H1 (cell line): ENCODE measurements around the gene GTPBP1. TPM values are rescaled to one million over a fixed set of nuclear protein-coding genes. Genes with fewer than 3 reads are reported as not detected.

Experiments
- CTCF ChIA-PET: fragments of 300-600 bp; sonication (Branson Sonifier 250); formaldehyde crosslinking; loops from one replicate; lab custom pipeline; 2021; ENCODE audit not compliant: partially characterized antibody; lab: Charles Lee
- POLR2A ChIA-PET: fragments of 300-600 bp; sonication (Branson Sonifier 250); formaldehyde crosslinking; loops from one replicate; lab custom pipeline; 2021; ENCODE audit warnings: inconsistent platforms; ENCODE audit not compliant: partially characterized antibody; lab: Charles Lee
- DNase-seq, 2 experiments: peaks; one replicate each; pipeline versions ENCODE4 v3.0.0 to v3.0.0-alpha.2; 2010 to 2022; ENCODE audit warnings: low spot score in 2 of 2, low read depth in 1 of 2, mixed read lengths in 1 of 2
- FAIRE-seq: peaks from 2 replicates; lab custom pipeline; 2011; peaks lifted over from hg19 to GRCh38; lab: Jason Lieb, UNC
- H2AFZ ChIP-seq: 2 replicates; pipeline ENCODE4 v1.8.1; 2012; ENCODE audit warnings: low read length, inconsistent platforms
- H2AK5ac ChIP-seq: 2 replicates; pipeline ENCODE4 v1.6.1; 2013; ENCODE audit warnings: low read depth, low read length
- H2BK120ac ChIP-seq: replicated peaks from 2 replicates; pipeline ENCODE3; 2013; ENCODE audit warnings: low read depth, low read length, inconsistent platforms
- H2BK12ac ChIP-seq: 2 replicates; pipeline ENCODE4 v1.6.1; 2013; ENCODE audit warnings: low read depth, low read length
- H2BK15ac ChIP-seq: 2 replicates; pipeline ENCODE4 v1.6.1; 2013; ENCODE audit warnings: low read length
- H2BK20ac ChIP-seq: 2 replicates; pipeline ENCODE4 v1.6.1; 2013; ENCODE audit warnings: low read length
- H2BK5ac ChIP-seq: 2 replicates; pipeline ENCODE4 v1.6.1; 2013; ENCODE audit warnings: low read depth, low read length
- H3K14ac ChIP-seq: 2 replicates; pipeline ENCODE4 v1.6.1; 2013; ENCODE audit warnings: inconsistent platforms; ENCODE audit not compliant: insufficient read length
- H3K18ac ChIP-seq: 2 replicates; pipeline ENCODE4 v1.6.1; 2013; ENCODE audit warnings: low read length; ENCODE audit errors: extremely low read depth
- H3K23ac ChIP-seq: 2 replicates; pipeline ENCODE4 v1.6.1; 2013; ENCODE audit warnings: inconsistent platforms; ENCODE audit not compliant: insufficient read length
- H3K23me2 ChIP-seq: 2 replicates; pipeline ENCODE4 v1.6.1; 2013; ENCODE audit warnings: low read depth, low read length
- H3K27ac ChIP-seq: 2 replicates; pipeline ENCODE4 v1.6.1; 2011; ENCODE audit warnings: low read depth, low read length, inconsistent platforms
- H3K27me3 ChIP-seq, 4 experiments: replicated peaks in 1 of 4; 1 replicate in 1 of 4; 2 replicates in 3 of 4; pipeline versions ENCODE4 v1.6.1 to v1.8.1; 2011 to 2013; ENCODE audit warnings: low read length in 3 of 4, mild to moderate bottlenecking in 3 of 4, inconsistent platforms in 2 of 4, mixed read lengths in 2 of 4, moderate library complexity in 1 of 4; ENCODE audit not compliant: control insufficient read depth in 3 of 4, insufficient read depth in 3 of 4; ENCODE audit errors: extremely low read depth in 1 of 4
- H3K36me3 ChIP-seq, 4 experiments: 2 replicates each; pipeline versions ENCODE4 v1.6.1 to v1.8.1; 2011 to 2013; ENCODE audit warnings: mild to moderate bottlenecking in 4 of 4, low read length in 3 of 4, moderate library complexity in 2 of 4, control low read depth in 1 of 4, inconsistent platforms in 1 of 4; ENCODE audit not compliant: insufficient read depth in 4 of 4, control insufficient read depth in 2 of 4
- H3K4ac ChIP-seq: replicated peaks from 2 replicates; pipeline ENCODE3; 2013; ENCODE audit warnings: low read length, low read depth, mixed read lengths, inconsistent platforms; ENCODE audit not compliant: insufficient read length
- H3K4me1 ChIP-seq, 4 experiments: replicated peaks in 1 of 4; 1 replicate in 1 of 4; 2 replicates in 3 of 4; pipeline versions ENCODE4 v1.6.1 to v1.8.1; 2011 to 2013; ENCODE audit warnings: low read length in 3 of 4, inconsistent platforms in 2 of 4, mixed read lengths in 1 of 4; ENCODE audit not compliant: insufficient read depth in 4 of 4, control insufficient read depth in 3 of 4
- H3K4me2 ChIP-seq, 2 experiments: 2 replicates each; pipeline versions ENCODE4 v1.6.1 to v1.8.1; 2011 to 2013; ENCODE audit warnings: low read depth in 2 of 2, low read length in 2 of 2, control low read depth in 1 of 2, inconsistent platforms in 1 of 2, mild to moderate bottlenecking in 1 of 2; ENCODE audit not compliant: insufficient read depth in 1 of 2
- H3K4me3 ChIP-seq, 4 experiments: fragments of 200-600, 300-600 bp in 1 of 4; sonication (generic), shearing (Covaris generic), sonication (Bioruptor Twin) in 1 of 4; 2 replicates each; pipeline versions ENCODE4 v1.5.1 to v1.8.1; 2011 to 2016; ENCODE audit warnings: low read length in 4 of 4, low read depth in 3 of 4, control low read depth in 2 of 4, inconsistent platforms in 2 of 4, mild to moderate bottlenecking in 2 of 4, mixed read lengths in 1 of 4, moderate library complexity in 1 of 4; ENCODE audit not compliant: insufficient read depth in 2 of 4; ENCODE audit errors: extremely low read depth in 1 of 4
- H3K56ac ChIP-seq: replicated peaks from 2 replicates; pipeline ENCODE3; 2013; ENCODE audit warnings: low read depth, mild to moderate bottlenecking, mixed read lengths, low read length, inconsistent platforms; ENCODE audit not compliant: insufficient read length
- H3K79me1 ChIP-seq: 2 replicates; pipeline ENCODE4 v1.6.1; 2013; ENCODE audit warnings: low read depth, low read length, control low read depth
- H3K79me2 ChIP-seq, 2 experiments: 2 replicates each; pipeline versions ENCODE4 v1.6.1 to v1.8.1; 2012 to 2013; ENCODE audit warnings: low read length in 2 of 2, mild to moderate bottlenecking in 2 of 2, inconsistent platforms in 1 of 2; ENCODE audit not compliant: insufficient read depth in 2 of 2, control insufficient read depth in 1 of 2
- H3K9ac ChIP-seq, 4 experiments: replicated peaks in 1 of 4; 1 replicate in 1 of 4; 2 replicates in 3 of 4; pipeline versions ENCODE4 v1.6.1 to v1.8.1; 2011 to 2013; ENCODE audit warnings: low read depth in 3 of 4, low read length in 3 of 4, control low read depth in 2 of 4, mild to moderate bottlenecking in 2 of 4, moderate library complexity in 2 of 4, inconsistent platforms in 1 of 4; ENCODE audit errors: extremely low read depth in 1 of 4
- H3K9me3 ChIP-seq, 2 experiments: 2 replicates each; pipeline versions ENCODE4 v1.6.1 to v1.8.1; 2012 to 2013; ENCODE audit warnings: mild to moderate bottlenecking in 2 of 2, moderate library complexity in 2 of 2, control low read depth in 1 of 2, inconsistent platforms in 1 of 2, low read depth in 1 of 2, low read length in 1 of 2, mixed read lengths in 1 of 2; ENCODE audit not compliant: insufficient read depth in 2 of 2
- H4K20me1 ChIP-seq, 2 experiments: replicated peaks in 1 of 2; 2 replicates each; pipeline versions ENCODE3 to v1.8.1; 2011 to 2013; ENCODE audit warnings: inconsistent platforms in 2 of 2, low read length in 2 of 2, mild to moderate bottlenecking in 1 of 2; ENCODE audit not compliant: insufficient read depth in 2 of 2, control insufficient read depth in 1 of 2
- H4K5ac ChIP-seq: 2 replicates; pipeline ENCODE4 v1.6.1; 2013; ENCODE audit warnings: low read length, low read depth, mixed read lengths, inconsistent platforms; ENCODE audit not compliant: insufficient read length
- H4K8ac ChIP-seq: 2 replicates; pipeline ENCODE4 v1.8.0; 2013; ENCODE audit warnings: mild to moderate bottlenecking, moderate library complexity, low read length, inconsistent platforms; ENCODE audit not compliant: insufficient read depth; ENCODE audit errors: extremely low read depth
- H4K91ac ChIP-seq: replicated peaks from 2 replicates; pipeline ENCODE3; 2013; ENCODE audit warnings: low read length, mixed read lengths, inconsistent platforms; ENCODE audit not compliant: insufficient read length
- CREB1 ChIP-seq: IDR thresholded peaks from 2 replicates; pipeline ENCODE4 v1.6.1; 2012; ENCODE audit warnings: inconsistent platforms
- JUND ChIP-seq: IDR thresholded peaks from 2 replicates; pipeline ENCODE4 v1.6.1; 2011; ENCODE audit warnings: mild to moderate bottlenecking, improper control_type of control experiment, low read length
- RFX5 ChIP-seq: IDR thresholded peaks from 2 replicates; pipeline ENCODE4 v1.6.1; 2011; ENCODE audit warnings: low read depth, low read length, improper control_type of control experiment, borderline replicate concordance
- TCF12 ChIP-seq: IDR thresholded peaks from 2 replicates; pipeline ENCODE4 v1.6.1; 2011; ENCODE audit warnings: low read depth, mild to moderate bottlenecking, low read length
- WGBS, 2 experiments: shearing (Covaris generic) in 1 of 2; methylation state at CpG; one replicate each; pipeline versions ENCODE4 v1.1.6 to v1.1.7; 2013 to 2015; ENCODE audit warnings: low lambda C conversion rate in 2 of 2, mixed read lengths in 2 of 2, inconsistent platforms in 1 of 2, low coverage in 1 of 2, missing lambda C conversion rate in 1 of 2; ENCODE audit not compliant: insufficient replicate concordance in 2 of 2, insufficient coverage in 1 of 2, insufficient read length in 1 of 2; ENCODE audit errors: extremely low coverage in 1 of 2, missing lambda C conversion rate in 1 of 2; 5-methylcytosine and 5-hydroxymethylcytosine counted together
- polyA plus RNA-seq, 7 experiments: library from polyadenylated mRNA; depleted of rRNA in 3 of 7; stranded (reverse) in 5 of 7; unstranded in 2 of 7; fragments of >200 nt in 5 of 7; fragments of 200-250 nt in 2 of 7; gene quantifications; 1 replicate in 5 of 7; 2 replicates in 1 of 7; 4 replicates in 1 of 7; pipeline versions ENCODE4 v1.2.1 to v1.2.3, GENCODE V29; 2011 to 2013; ENCODE audit warnings: missing spikeins in 2 of 7, mixed read lengths in 2 of 7
- total RNA-seq: library from RNA; stranded (reverse); fragmentation: NEBNext Ultra II Directional; extraction: Animal tissue kit (Norgen Biotek cat#: 25700); gene quantifications from 2 replicates; pipeline ENCODE4 v1.2.1, GENCODE V29; 2021

GTPBP1 gene
- total and polyA plus RNA-seq, 2 of the 8 experiments (the other 6 are each of a cell fraction or from before 2014, with no cell fraction given), result 53.1 to 91.8 TPM

DNA sequence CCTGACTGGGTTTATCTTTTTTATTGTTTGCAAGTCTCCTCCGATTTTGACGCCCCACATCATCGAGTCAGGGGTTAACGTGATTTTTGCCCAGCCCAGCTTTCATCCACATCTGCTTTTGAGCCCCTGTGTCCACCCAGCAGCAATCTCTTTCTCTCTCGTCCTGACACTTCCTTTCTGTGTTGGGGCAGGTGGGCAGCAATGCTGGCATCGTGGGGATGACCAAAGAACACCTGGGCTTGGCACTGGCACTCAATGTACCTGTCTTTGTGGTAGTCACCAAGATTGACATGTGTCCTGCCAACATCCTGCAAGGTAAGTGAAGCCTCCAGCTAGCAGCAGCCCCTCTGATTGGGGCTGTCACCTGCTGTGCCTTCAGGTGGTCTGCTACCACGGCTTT lies 15.8 kb downstream of the GTPBP1 start:
- no peak overlapping the region for H2BK120ac ChIP-seq
- H4K8ac ChIP-seq, result no peak overlapping the region
- H3K23me2 ChIP-seq, result no peaks in the 10 kb centered on the region
- no peak overlapping the region for H2BK5ac ChIP-seq
- H3K18ac ChIP-seq, result no peak overlapping the region
- H4K91ac ChIP-seq, result no peak overlapping the region
- H3K4ac ChIP-seq, result no peak overlapping the region
- 91% methylated on average over 7 of the region's 7 CpGs; no CpG with 5 or more reads in 1 of the 2 experiments for WGBS, 2 experiments
- H3K9me3 ChIP-seq, result no peaks in the 10 kb centered on the region
- H4K20me1 ChIP-seq, result peaks cover 5 to 12% of the 10 kb centered on the region in 2 experiments
- ChIA-PET POLR2A (interaction anchor here (0.6 kb wide), 1 partner anchor 464 kb away, joined by 4 read pairs; no protein-coding TSS in a partner anchor), CTCF (interaction anchor here (1.7 to 10.8 kb wide), 3 partner anchors 14 to 48 kb away, joined by 5 to 116 read pairs (median 7); no protein-coding TSS in a partner anchor)
- FAIRE-seq (no peak), DNase-seq (no peak)
- H3K4me1 ChIP-seq, result no peaks in the 10 kb centered on the region
- H3K9ac ChIP-seq, result no peak overlapping the region
- H2AFZ ChIP-seq, result no peak overlapping the region
- no peak overlapping the region for H4K5ac ChIP-seq
- no peak overlapping the region for H3K23ac ChIP-seq
- H3K4me2 ChIP-seq, result no peak overlapping the region
- H3K79me2 ChIP-seq, result no peaks in the 10 kb centered on the region
- H3K14ac ChIP-seq, result no peak overlapping the region
- no peak overlapping the region for H3K56ac ChIP-seq
- H3K36me3 ChIP-seq, result peaks cover 12 to 71% (median 49%) of the 10 kb centered on the region in 4 experiments; a peak in 7 of 8 replicates
- H2BK15ac ChIP-seq, result no peak overlapping the region
- no peaks in the 10 kb centered on the region for H3K27me3 ChIP-seq
- H2BK20ac ChIP-seq, result no peak overlapping the region
- no peak overlapping the region for H2AK5ac ChIP-seq
- H3K27ac ChIP-seq, result no peak overlapping the region
- no peak overlapping the region for H2BK12ac ChIP-seq
- H3K4me3 ChIP-seq, result no peak overlapping the region
- H3K79me1 ChIP-seq, result no peaks in the 10 kb centered on the region
- TF ChIP-seq JUND (no peak), CREB1 (no peak), RFX5 (no peak), TCF12 (no peak)
